Testis (tissue), 3 donors: Measurements from ENCODE around the gene CDC42SE1. TPM values are rescaled to one million over a fixed set of nuclear protein-coding genes. Genes with fewer than 3 reads are reported as not detected.

ENCODE experiments used
- DNase-seq: peaks from one replicate; pipeline ENCODE4 v3.0.0-alpha.2; 2019
- H3K27ac ChIP-seq, 2 donors: fragments of 200-600 bp; sonication (generic); one replicate each; pipeline ENCODE4 v1.5.1; 2019
- H3K27me3 ChIP-seq: fragments of 200-600 bp; sonication (generic); one replicate; pipeline ENCODE4 v1.5.1; 2019
- H3K36me3 ChIP-seq: fragments of 200-600 bp; sonication (generic); one replicate; pipeline ENCODE4 v1.5.1; 2017; ENCODE audit warnings: low read depth; ENCODE audit errors: missing control alignments
- H3K4me1 ChIP-seq: fragments of 200-600 bp; sonication (generic); one replicate; pipeline ENCODE4 v1.5.1; 2019
- H3K4me3 ChIP-seq, 2 donors: fragments of 200-600 bp; sonication (generic); one replicate each; pipeline ENCODE4 v1.5.1; 2017 to 2019
- H3K9me3 ChIP-seq: fragments of 200-600 bp; sonication (generic); one replicate; pipeline ENCODE4 v1.5.1; 2017
- POLR2A ChIP-seq: fragments of 450-650 bp; IDR thresholded peaks from one replicate; pipeline ENCODE4 v1.6.1; 2017; ENCODE audit warnings: antibody characterized with exemption, mild to moderate bottlenecking, moderate library complexity
- WGBS, 2 donors: methylation state at CpG; one replicate each; pipeline ENCODE4 v1.1.5; 2018; 5-methylcytosine and 5-hydroxymethylcytosine counted together
- intact Hi-C: fragments of 100-400 bp; cut with DNase I; formaldehyde crosslinking; loops from one replicate; pipeline ENCODE4 v1.15.1; 2023; ENCODE audit warnings: low total_unique reads
- polyA plus RNA-seq: library from polyadenylated mRNA; stranded (reverse); fragments of 350-450 nt; fragmentation: Illumina TruSeq; extraction: RNeasy Lipid Tissue Mini Kit (QIAGEN cat#74804); gene quantifications from one replicate; pipeline ENCODE4 v1.2.3, GENCODE V29; 2014; ENCODE audit warnings: low read depth, low replicate concordance; ENCODE audit not compliant: insufficient read depth
- total RNA-seq, 2 donors: library from RNA; depleted of rRNA; stranded (reverse); fragments of >200 nt; gene quantifications; one replicate each; pipeline ENCODE4 v1.2.3, GENCODE V29; 2016
- TF ChIP-seq, protein P1 (sequence below), 3 experiments: fragments of 450-650 bp in 2 of 3; fragments of 200-600 bp in 1 of 3; sonication (generic) in 1 of 3; IDR thresholded peaks; one replicate each; pipeline ENCODE4 v1.5.1; 2016 to 2019; ENCODE audit warnings: antibody characterized with exemption in 3 of 3, mild to moderate bottlenecking in 2 of 3, moderate library complexity in 1 of 3

CDC42SE1 gene
- total and polyA plus RNA-seq, 3 donors from 2014 or later, result 34.8 to 40.5 (median 36.9) TPM

DNA sequence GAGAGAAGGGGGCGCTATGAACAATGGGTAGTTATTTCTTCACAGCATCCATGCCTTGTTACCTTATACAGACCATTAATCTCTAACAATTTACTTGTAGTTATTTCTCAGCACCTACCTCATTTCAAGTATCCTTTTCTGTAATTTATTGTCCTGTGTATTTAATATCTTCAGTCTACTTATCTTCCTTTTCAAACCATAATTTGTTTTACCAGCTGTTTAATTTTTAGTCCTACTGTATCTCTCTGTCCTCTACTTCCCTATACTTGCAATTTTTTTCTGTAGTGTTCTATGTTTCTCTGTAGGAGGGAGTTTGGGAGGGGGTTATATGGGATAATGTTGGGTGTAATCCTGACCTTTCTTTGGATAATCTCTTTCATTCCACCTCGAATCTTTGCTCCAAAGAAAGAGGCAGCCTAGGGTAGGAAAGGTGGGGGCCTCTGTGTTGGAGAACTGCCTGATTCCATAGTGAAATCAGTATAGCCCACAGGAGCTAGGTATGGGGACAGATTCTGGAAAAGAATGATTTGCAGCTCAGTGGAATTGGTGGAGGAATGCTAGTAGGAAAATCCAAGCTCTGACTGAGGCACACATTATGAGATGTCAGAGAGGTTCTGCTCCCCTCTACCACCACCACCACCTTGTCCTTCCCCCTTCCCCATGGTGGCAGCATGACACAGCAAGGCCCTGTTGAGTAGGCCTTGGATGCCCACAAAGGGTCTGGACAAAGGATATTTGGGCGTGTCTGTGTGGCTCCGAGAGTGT, 1.4 kb upstream of the CDC42SE1 start:
- intact Hi-C loops, result no loop called here
- Histone ChIP-seq H3K27ac (no peak overlapping the region), H3K9me3 (no peaks in the 10 kb centered on the region), H3K27me3 (no peaks in the 10 kb centered on the region), H3K36me3 (no peaks in the 10 kb centered on the region), H3K4me3 (peak overlapping the region in 1 of 2 donors; percentile 98), H3K4me1 (peaks cover 30% of the 10 kb centered on the region)
- 46 to 52% methylated on average over 4 of the region's 4 CpGs for WGBS, 2 donors
- DNase-seq, result no peak
- no peak for TF ChIP-seq POLR2A
- TF ChIP-seq, protein P1, sequence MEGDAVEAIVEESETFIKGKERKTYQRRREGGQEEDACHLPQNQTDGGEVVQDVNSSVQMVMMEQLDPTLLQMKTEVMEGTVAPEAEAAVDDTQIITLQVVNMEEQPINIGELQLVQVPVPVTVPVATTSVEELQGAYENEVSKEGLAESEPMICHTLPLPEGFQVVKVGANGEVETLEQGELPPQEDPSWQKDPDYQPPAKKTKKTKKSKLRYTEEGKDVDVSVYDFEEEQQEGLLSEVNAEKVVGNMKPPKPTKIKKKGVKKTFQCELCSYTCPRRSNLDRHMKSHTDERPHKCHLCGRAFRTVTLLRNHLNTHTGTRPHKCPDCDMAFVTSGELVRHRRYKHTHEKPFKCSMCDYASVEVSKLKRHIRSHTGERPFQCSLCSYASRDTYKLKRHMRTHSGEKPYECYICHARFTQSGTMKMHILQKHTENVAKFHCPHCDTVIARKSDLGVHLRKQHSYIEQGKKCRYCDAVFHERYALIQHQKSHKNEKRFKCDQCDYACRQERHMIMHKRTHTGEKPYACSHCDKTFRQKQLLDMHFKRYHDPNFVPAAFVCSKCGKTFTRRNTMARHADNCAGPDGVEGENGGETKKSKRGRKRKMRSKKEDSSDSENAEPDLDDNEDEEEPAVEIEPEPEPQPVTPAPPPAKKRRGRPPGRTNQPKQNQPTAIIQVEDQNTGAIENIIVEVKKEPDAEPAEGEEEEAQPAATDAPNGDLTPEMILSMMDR (IDR thresholded peaks at IDR 0.05), result no peak

DNA sequence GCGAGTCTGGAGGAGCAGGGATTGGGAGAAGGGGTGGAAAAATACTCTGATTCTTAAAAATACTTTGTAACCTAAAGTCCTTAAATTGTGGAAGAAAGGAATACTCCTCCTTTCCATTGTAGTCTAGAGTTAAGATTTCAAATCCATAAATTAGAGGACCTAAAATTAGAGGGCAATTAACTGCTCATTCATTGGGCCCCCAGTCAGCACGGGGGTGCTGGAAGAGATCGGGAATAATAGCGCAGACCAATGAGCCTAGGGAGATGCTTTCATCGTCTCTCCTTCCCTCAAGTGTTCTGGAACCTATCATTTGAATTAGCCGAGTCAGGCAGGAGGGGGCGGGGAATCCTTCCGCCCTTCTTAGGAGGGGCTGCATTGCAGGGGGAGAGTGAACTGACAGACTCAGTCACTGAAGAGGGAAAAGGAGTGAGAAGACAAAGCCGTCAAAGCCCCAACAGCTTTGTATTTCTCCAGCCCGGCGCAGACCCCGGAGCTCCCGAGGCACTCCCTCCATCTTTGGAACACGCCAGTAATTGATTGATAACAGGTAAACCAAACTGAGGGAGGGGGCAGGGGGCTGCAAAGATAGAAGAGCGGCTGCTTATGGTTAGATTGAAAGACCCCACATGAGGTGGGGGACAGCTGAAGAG, 710 bp upstream of the CDC42SE1 start, which contains the start of gene MLLT11:
TSS of gene MLLT11 (plus strand) at position 391 of the 650 bp plus-strand sequence. CDS start 6,828 bp downstream, outside the sequence.
- TF ChIP-seq POLR2A, result no peak
- TF ChIP-seq, protein P1 (IDR thresholded peaks at IDR 0.05), result no peak
- Histone ChIP-seq H3K27ac (peak within 1 kb of the TSS; percentile 92 to 94), H3K4me1 (peaks cover 30% of the 10 kb centered on the region), H3K27me3 (no peaks in the 10 kb centered on the region), H3K36me3 (no peaks in the 10 kb centered on the region), H3K9me3 (no peaks in the 10 kb centered on the region), H3K4me3 (peak within 1 kb of the TSS; percentile 83 to 98)
- WGBS, 2 donors, result 0 to 1% methylated on average over 15 of the region's 15 CpGs
- intact Hi-C loops, result no loop called here
- DNase-seq, result peak; percentile 61

DNA sequence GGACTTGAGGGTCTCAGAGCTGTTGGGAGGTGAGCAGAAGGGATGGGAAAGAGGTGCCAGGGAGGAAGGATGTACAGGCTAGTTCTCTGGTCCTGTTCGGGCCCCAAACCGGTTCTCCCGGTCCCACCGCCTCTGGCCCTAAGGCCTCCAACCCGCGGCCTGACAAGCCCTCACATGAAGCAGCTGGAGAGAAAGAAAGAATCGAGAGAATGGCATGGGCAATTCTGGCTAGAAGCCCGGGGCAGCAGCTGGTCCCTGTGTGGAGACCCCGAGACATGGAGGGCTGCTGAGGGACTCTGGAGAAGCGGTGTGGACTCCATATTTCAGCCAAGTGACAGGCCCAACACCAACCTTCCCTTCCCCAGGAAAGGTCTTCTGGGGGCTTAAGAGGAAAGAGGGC, 730 bp downstream of the CDC42SE1 start:
- no peaks in the 10 kb centered on the region for H3K36me3 ChIP-seq
- WGBS, 2 donors, result 0 to 4% methylated on average over 4 to 10 of the region's 10 CpGs
- DNase-seq, result peak; percentile 24
- H3K27ac ChIP-seq, result peak overlapping the region; percentile 92 to 94
- intact Hi-C loops, result no loop called here
- TF ChIP-seq, protein P1 (IDR thresholded peaks at IDR 0.05), result no peak
- no peak for TF ChIP-seq POLR2A
- peaks cover 30% of the 10 kb centered on the region for H3K4me1 ChIP-seq
- peak overlapping the region; percentile 83 to 98 for H3K4me3 ChIP-seq
- no peaks in the 10 kb centered on the region for H3K27me3 ChIP-seq
- H3K9me3 ChIP-seq, result no peaks in the 10 kb centered on the region

DNA sequence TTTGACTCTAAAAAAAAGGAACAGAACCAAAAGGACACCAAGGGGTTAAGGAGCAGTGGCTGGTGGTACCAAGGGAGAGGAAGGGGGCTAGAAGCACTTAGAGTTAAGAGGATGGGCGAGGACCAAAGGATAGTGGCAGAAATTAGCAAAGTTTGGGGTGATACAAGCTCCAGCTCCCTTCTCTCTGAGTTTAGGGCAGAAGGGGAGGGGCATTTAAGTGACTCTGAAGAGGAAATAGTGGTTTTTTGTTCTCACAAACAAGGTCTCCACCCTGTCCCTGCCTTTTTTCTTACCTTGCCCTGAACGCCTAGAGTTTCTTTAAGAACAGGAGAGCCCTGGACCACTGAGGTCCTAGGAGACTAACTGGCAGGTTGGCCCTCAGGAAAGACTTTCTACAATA, 3.3 kb downstream of the CDC42SE1 start:
- Histone ChIP-seq H3K27me3 (no peaks in the 10 kb centered on the region), H3K4me1 (peaks cover 30% of the 10 kb centered on the region), H3K4me3 (no peak overlapping the region), H3K27ac (peak overlapping the region in 1 of 2 donors; percentile 5), H3K36me3 (no peaks in the 10 kb centered on the region), H3K9me3 (no peaks in the 10 kb centered on the region)
- intact Hi-C loops, result no loop called here
- 43 to 52% methylated on average over 2 of the region's 2 CpGs for WGBS, 2 donors
- no peak for DNase-seq
- TF ChIP-seq, protein P1 (IDR thresholded peaks at IDR 0.05), result no peak
- TF ChIP-seq POLR2A, result no peak
